Right cardiac atrium (tissue), 5 donors: ENCODE results near the gene TMEM208. TPM values are rescaled to one million over a fixed set of nuclear protein-coding genes. Genes with fewer than 3 reads are reported as not detected.
A peak's percentile ranks its signal among the peaks of the same experiment; 100 is the strongest.

Experiments
- ATAC-seq, 2 donors: fragments of 200-7000 bp; cut with Tn5 transposase; one replicate each; pipeline versions ENCODE4 v1.8.0 to v1.9.1; 2020; ENCODE audit warnings: moderate library complexity in 2 of 2, mild to moderate bottlenecking in 1 of 2
- DNase-seq, 3 donors: peaks; one replicate each; pipeline ENCODE4 v3.0.0-alpha.2; 2020
- H3K27ac ChIP-seq: one replicate; pipeline ENCODE4 v1.5.1; 2013; ENCODE audit warnings: mild to moderate bottlenecking, low read length, control low read depth, moderate library complexity
- H3K27me3 ChIP-seq: one replicate; pipeline ENCODE4 v1.6.1; 2013; ENCODE audit not compliant: control insufficient read depth, insufficient read depth
- H3K4me1 ChIP-seq: one replicate; pipeline ENCODE4 v1.6.1; 2013; ENCODE audit warnings: low read length; ENCODE audit not compliant: control insufficient read depth, insufficient read depth
- H3K4me3 ChIP-seq: one replicate; pipeline ENCODE4 v1.5.1; 2013; ENCODE audit warnings: low read length, control low read depth
- H3K9me3 ChIP-seq: one replicate; pipeline ENCODE4 v1.6.1; 2013; ENCODE audit warnings: low read length; ENCODE audit not compliant: control insufficient read depth
- WGBS: extraction: QIAGEN DNeasy Blood & Tissue Kit; methylation state at CpG from one replicate; pipeline ENCODE4 v1.1.7; 2013; 5-methylcytosine and 5-hydroxymethylcytosine counted together
- intact Hi-C, 4 donors: fragments of 100-400 bp; cut with DNase I; formaldehyde crosslinking; loops; one replicate each; pipeline versions ENCODE4 v1.11.0 to v1.14.0; 2022 to 2023
- polyA plus RNA-seq: library from polyadenylated mRNA; stranded (reverse); fragments of 200-250 nt; gene quantifications from one replicate; pipeline ENCODE4 v1.2.3, GENCODE V29; 2013
- total RNA-seq, 4 donors: library from RNA; stranded (reverse); fragmentation: NEBNext Ultra II Directional; extraction: Animal tissue kit (Norgen Biotek cat#: 25700); gene quantifications; one replicate each; pipeline ENCODE4 v1.2.1, GENCODE V29; 2021
- donor health status: healthy with polysubstance abuse.
- donor health status: DM: no; HTN: yes; CAD: no.
- donor health status: DM: no; HTN: no; CAD: no.
- donor health status: DM: no; HTN: yes; CAD: no; lungs with severe emphysema.
- donor health status: DM: yes; HTN: yes; CAD: no.

TMEM208 gene
- total and polyA plus RNA-seq, 5 donors, result 15.4 to 43.5 (median 17.2) TPM

DNA sequence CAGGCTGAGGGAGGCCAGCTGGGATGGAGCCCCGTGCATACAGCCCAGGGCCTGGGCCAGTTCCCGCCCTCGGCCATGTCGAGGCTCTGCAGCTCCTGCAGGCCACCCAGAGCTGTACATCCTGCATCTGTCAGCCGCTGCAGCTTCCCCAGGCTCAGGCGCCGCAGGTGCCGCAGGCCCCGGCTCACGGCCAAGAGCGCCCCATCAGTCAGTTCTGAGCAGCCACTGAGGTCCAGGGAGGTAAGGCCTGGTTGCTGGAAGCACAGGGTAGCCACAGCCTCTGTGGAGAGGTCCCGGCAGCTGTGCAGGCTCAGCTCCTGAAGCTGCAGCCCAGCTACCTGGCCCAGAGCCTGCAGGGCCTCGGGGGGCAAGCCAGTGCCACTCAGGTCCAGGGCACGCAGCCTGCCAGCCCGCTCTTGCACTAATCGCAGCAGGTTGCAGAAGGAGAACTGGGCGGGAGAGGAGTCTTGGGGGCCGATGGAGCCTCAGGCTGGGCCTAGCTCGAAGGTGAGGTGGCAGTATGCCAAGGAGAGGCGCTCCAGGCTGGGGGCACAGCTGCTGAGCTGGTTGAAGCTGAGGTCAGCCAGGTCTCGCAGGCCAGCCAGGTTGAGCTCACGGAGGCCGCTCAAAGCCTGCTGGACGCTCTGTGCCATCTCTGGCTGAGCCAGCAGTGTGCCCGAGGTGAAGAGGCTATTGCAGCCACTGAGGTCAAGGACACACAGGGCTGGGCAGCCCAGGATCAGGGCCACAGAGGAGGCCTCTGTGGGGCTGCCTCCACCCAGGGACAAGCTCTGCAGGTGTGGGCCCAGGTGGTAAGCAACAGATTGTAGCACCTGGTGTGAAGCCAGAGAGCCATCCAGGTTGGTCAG lies 16.6 kb upstream of the TMEM208 start:
- intact Hi-C loops, result no loop called here
- H3K27me3 ChIP-seq, result no peaks in the 10 kb centered on the region
- no peaks in the 10 kb centered on the region for H3K9me3 ChIP-seq
- H3K4me3 ChIP-seq, result no peak overlapping the region
- WGBS, result 88% methylated on average over 25 of the region's 25 CpGs
- no peak overlapping the region for H3K27ac ChIP-seq
- ATAC-seq (no peak), DNase-seq (peak in 2 of 3 donors; percentile 46 to 50)
- H3K4me1 ChIP-seq, result no peaks in the 10 kb centered on the region

DNA sequence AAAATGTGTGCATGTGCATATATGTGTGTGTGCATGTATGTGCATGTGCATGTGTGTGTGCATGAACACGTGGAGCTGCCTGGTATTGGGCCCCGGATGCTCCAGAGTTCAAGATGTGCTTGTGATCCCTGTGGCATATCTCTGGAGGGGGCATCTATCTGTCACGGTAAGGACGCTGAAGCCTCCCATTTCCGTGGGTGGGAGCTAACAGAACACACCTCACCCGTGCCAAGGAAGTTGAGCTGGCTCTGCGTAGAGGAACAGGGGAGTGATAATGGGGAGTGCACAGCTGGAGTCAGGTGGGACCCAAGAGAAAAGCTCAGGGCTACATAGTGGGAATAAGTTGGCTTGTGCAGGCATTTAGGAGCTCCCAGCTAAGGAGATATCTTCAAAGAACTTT lies 15.3 kb upstream of the TMEM208 start:
- Histone ChIP-seq H3K4me1 (peaks cover 6% of the 10 kb centered on the region), H3K27ac (no peak overlapping the region), H3K4me3 (no peak overlapping the region), H3K9me3 (no peaks in the 10 kb centered on the region), H3K27me3 (no peaks in the 10 kb centered on the region)
- no peak for DNase-seq
- 62% methylated on average over 7 of the region's 7 CpGs for WGBS
- intact Hi-C loops, result no loop called here
- ATAC-seq, result no peak

DNA sequence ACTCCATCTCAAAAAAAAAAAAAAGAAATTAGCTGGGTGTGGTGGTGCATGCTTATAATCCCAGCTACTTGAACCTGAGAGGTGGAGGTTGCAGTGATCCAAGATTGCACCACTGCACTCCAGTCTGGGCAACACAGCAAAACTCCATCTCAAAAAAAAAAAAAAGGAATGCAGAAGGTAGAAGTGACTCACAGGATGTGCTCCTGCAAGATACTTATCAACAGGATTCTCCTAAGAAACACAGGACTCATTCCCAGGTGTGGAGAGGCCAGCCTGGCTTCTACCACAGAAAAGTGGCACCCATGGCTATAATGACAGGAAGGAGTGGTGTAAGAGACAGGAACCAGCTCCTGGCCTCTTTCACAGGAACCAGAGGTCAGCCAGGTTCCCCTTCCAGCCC lies 14.2 kb upstream of the TMEM208 start:
- intact Hi-C loops, result no loop called here
- Histone ChIP-seq H3K4me1 (peaks cover 14% of the 10 kb centered on the region), H3K27ac (no peak overlapping the region), H3K9me3 (no peaks in the 10 kb centered on the region), H3K27me3 (no peaks in the 10 kb centered on the region), H3K4me3 (no peak overlapping the region)
- DNase-seq (peak in 1 of 3 donors; percentile 0), ATAC-seq (no peak)

DNA sequence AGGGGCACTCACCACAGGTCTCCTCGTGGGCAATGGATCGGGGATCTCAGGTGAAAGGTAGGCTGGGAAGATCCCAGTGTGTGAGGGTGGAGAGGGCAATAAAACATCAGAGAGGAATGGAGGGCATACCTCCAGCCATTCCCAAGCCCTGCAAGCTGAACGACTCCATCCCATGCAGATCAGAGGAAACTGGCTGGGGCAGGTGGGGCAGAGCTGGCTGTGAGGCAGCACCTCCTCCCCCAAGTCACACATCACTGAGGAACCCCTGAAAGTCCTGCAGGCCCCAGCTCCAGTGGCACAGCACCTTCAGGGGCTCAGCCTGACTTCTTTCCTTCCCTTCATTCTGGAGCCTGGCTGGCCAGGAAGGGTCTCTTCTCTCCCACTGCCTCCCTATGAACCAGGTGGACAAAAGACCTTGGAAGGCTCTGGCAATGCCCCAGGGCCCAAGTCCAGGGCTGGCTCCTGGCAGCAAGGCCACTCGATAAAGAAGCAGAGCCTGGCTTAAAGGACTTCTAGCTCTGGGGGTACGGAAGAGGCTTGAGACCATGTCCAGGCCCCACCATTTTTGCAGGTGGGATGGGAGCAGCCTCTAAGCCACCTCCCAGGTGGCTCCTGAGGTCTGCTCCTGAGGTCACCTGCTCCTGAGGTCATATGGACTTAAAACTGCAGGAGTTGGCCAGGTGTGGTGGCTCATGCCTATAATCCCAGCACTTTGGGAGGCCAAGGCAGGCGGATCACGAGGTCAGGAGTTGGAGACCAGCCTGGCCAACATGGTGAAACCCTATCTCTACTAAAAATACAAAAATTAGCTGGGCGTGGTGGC lies 13.5 kb upstream of the TMEM208 start:
- intact Hi-C loops, result no loop called here
- ATAC-seq, result no peak
- Histone ChIP-seq H3K4me3 (no peak overlapping the region), H3K27ac (no peak overlapping the region), H3K27me3 (no peaks in the 10 kb centered on the region), H3K9me3 (no peaks in the 10 kb centered on the region), H3K4me1 (peaks cover 14% of the 10 kb centered on the region)
- WGBS, result 80% methylated on average over 8 of the region's 8 CpGs
- peak in 1 of 3 donors; percentile 12 for DNase-seq

GRCh38 chr16:67215706-67216105 lies 11.2 kb upstream of the TMEM208 start:
- intact Hi-C loops, result no loop called here
- no peak overlapping the region for H3K4me3 ChIP-seq
- 68% methylated on average over 5 of the region's 5 CpGs for WGBS
- no peaks in the 10 kb centered on the region for H3K27me3 ChIP-seq
- H3K27ac ChIP-seq, result peak overlapping the region; percentile 7
- ATAC-seq (peak in 1 of 2 donors; percentile 6), DNase-seq (peak; percentile 24 to 63 (median 30))
- no peaks in the 10 kb centered on the region for H3K9me3 ChIP-seq
- peaks cover 14% of the 10 kb centered on the region for H3K4me1 ChIP-seq

- peak overlapping the region; percentile 93 for H3K27ac ChIP-seq
These were observed 10.1 kb upstream of the TMEM208 start for GRCh38 chr16:67216612-67217490.

GRCh38 chr16:67223992-67224391 lies 2.9 kb upstream of the TMEM208 start:
- intact Hi-C loops, result no loop called here
- ATAC-seq, result no peak
- peak in 1 of 3 donors; percentile 12 for DNase-seq
- H3K9me3 ChIP-seq, result no peaks in the 10 kb centered on the region
- WGBS, result 56% methylated on average over 3 of the region's 3 CpGs
- no peaks in the 10 kb centered on the region for H3K27me3 ChIP-seq
- H3K4me3 ChIP-seq, result no peak overlapping the region
- H3K4me1 ChIP-seq, result peaks cover 9% of the 10 kb centered on the region
- no peak overlapping the region for H3K27ac ChIP-seq

More at GRCh38 chr16:67216612-67217490, 10.1 kb upstream of the TMEM208 start:
- ATAC-seq (peak; percentile 91), DNase-seq (peak; percentile 81 to 90 (median 88))
- H3K9me3 ChIP-seq, result no peaks in the 10 kb centered on the region
- intact Hi-C loops, result no loop called here
- no peak overlapping the region for H3K4me3 ChIP-seq
- WGBS, result 24% methylated on average over 18 of the region's 18 CpGs
- H3K4me1 ChIP-seq, result peaks cover 14% of the 10 kb centered on the region
- no peaks in the 10 kb centered on the region for H3K27me3 ChIP-seq

GRCh38 chr16:67226295-67226803 lies 581 bp upstream of the TMEM208 start:
- intact Hi-C loops, result loop anchor here in 1 of 4 donors (5.0 kb wide), 1 partner anchor 34 kb away; the partner anchor contains the start of genes E2F4 and EXOC3L1
- DNase-seq (no peak), ATAC-seq (no peak)
- H3K4me1 ChIP-seq, result peaks cover 9% of the 10 kb centered on the region
- peak overlapping the region; percentile 92 for H3K4me3 ChIP-seq
- 11% methylated on average over 12 of the region's 12 CpGs for WGBS
- no peaks in the 10 kb centered on the region for H3K9me3 ChIP-seq
- H3K27me3 ChIP-seq, result no peaks in the 10 kb centered on the region
- peak overlapping the region; percentile 76 for H3K27ac ChIP-seq

DNA sequence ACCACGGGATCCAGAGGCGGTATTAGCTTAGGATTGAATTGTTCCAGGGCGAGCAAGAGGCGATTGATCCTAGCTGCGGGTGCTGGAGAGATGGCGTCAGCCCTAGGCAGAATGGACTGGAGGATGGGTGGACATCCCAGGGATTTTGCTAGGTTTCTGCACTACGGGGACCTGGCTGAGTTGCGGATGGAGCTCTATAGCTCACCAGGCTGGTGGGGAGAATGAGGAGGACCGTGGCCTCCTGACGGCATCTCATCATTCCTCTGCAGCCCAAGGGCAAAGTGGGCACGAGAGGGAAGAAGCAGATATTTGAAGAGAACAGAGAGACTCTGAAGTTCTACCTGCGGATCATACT lies 614 bp downstream of the TMEM208 start:
- no peak for DNase-seq
- Histone ChIP-seq H3K27me3 (no peaks in the 10 kb centered on the region), H3K27ac (no peak overlapping the region), H3K9me3 (no peaks in the 10 kb centered on the region), H3K4me1 (peaks cover 9% of the 10 kb centered on the region), H3K4me3 (peak overlapping the region; percentile 92)
- intact Hi-C loops, result loop anchor here in 1 of 4 donors (5.0 kb wide), 1 partner anchor 35 kb away; the partner anchor contains the start of genes E2F4 and EXOC3L1
- 12% methylated on average over 12 of the region's 12 CpGs for WGBS
- ATAC-seq, result no peak

DNA sequence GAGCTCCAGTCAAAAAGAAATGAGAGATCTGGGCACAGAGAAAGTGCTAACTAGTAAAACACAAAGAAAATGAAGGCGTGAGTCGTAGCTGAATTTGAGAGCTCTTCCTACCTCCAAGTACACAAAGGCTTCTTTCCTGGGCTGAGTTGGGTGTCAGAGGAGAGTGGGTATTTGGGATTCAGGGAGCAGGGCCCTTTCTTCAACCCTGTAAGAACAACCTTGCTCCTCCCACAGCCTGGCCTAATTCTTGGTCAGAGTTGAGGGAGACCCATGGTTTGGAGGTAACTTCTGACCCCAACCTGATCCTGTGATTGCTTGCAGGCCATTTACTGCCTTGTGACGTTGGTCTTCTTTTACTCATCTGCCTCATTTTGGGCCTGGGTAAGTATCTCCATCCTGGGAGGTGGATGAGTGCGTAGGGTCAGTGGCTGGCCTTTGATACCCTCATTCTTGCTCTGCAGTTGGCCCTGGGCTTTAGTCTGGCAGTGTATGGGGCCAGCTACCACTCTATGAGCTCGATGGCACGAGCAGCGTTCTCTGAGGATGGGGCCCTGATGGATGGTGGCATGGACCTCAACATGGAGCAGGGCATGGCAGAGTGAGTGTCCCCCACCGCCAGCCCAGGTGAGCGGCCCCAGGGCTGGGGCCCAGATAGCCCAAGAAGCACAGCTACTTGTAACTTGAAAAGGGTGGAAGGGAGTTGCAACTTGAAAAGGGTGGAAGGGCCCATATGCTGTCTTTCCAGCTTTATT lies 1.3 kb downstream of the TMEM208 start:
- 83% methylated on average over 9 of the region's 9 CpGs for WGBS
- intact Hi-C loops, result loop anchor here in 1 of 4 donors (5.0 kb wide), 1 partner anchor 36 kb away; the partner anchor contains the start of genes E2F4 and EXOC3L1
- peaks cover 9% of the 10 kb centered on the region for H3K4me1 ChIP-seq
- DNase-seq, result peak in 1 of 3 donors; percentile 40
- H3K27ac ChIP-seq, result no peak overlapping the region
- no peak for ATAC-seq
- no peaks in the 10 kb centered on the region for H3K9me3 ChIP-seq
- no peak overlapping the region for H3K4me3 ChIP-seq
- H3K27me3 ChIP-seq, result no peaks in the 10 kb centered on the region
